ENCODE measurements around the gene TTC39A.
A peak's percentile ranks its signal among the peaks of the same experiment; 100 is the strongest.

Gene TTC39A

DNA sequence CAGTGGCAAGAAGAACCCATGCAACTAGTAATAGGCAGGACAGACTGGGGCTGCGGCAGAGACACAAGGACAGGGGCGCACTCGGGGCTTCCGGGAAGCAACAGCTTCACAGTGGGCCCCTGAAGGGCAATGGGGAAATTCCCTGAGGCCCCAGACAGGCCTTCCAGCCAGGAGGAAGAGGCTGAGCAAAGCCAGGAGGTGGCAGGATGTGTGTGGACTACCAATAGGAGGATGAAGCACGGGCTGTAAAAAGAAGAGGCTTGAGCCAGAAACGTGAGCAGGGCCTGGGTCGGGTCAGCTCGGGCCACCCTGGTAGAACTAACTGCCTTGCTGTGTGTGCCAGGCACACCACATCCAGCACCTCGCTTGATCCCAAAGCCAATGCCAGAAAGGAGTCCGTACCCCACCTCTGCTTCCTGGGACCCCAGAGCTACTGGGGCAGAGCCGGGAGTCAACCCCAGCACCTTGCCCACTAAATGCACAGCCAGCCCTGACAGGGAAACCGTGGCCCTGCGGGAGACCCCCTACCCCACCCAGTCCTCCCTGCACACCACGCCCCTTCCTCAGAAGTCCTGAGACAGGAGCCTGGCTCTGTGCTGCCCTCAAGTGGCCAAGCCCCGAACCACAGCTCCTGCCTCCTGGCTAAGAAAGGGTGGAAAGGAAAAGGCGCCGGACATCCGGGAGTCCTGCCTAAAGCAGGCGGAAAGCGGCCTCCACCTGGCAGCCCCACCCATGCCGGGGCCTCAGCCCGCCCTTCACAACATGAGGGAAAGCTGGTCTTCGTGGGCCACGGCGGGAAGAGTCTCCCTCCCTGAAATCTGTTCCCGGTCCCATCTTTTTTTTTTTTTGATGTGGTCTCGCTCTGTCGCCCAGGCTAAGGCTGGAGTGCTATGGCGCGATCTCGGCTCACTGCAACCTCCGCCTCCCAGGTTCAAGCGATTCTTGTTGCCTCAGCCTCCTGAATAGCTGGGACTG, 33.7 kb downstream of the TTC39A start:
- peaks cover 17% of the 10 kb centered on the region for H3K4me1 ChIP-seq (ENCODE audit: insufficient read depth, insufficient read length)
- H3K27me3 ChIP-seq (ENCODE audit: insufficient read depth, insufficient read length), result no peaks in the 10 kb centered on the region
- TF ChIP-seq YY1 (IDR thresholded peaks at IDR 0.05; ENCODE audit: insufficient read depth, insufficient read length), result no peak
- TF ChIP-seq ZNF274 (IDR thresholded peaks at IDR 0.05; ENCODE audit: low read depth, low read length), result no peak
- TF ChIP-seq SUZ12 (IDR thresholded peaks at IDR 0.05; ENCODE audit: extremely low read depth, insufficient read depth, insufficient read length), result no peak
- H3K9ac ChIP-seq (ENCODE audit: insufficient read length, low read depth), result peak overlapping the region; percentile 39
- DNase-seq (ENCODE audit: low read depth, low spot score), result peak; percentile 92
- peaks cover 12% of the 10 kb centered on the region; the same call in 1 of the 2 replicates for H3K9me3 ChIP-seq (ENCODE audit: insufficient read depth, low read length)
- H3K36me3 ChIP-seq (ENCODE audit: insufficient read depth, insufficient read length, low read length), result no peaks in the 10 kb centered on the region
- H3K4me3 ChIP-seq (ENCODE audit: insufficient read length, low read depth), result no peak overlapping the region

- DNase-seq (ENCODE audit: low read depth, low spot score), result no peak
- no peak for TF ChIP-seq YY1 (IDR thresholded peaks at IDR 0.05; ENCODE audit: insufficient read depth, insufficient read length)
- TF ChIP-seq ZNF274 (IDR thresholded peaks at IDR 0.05; ENCODE audit: low read depth, low read length), result no peak
- TF ChIP-seq SUZ12 (IDR thresholded peaks at IDR 0.05; ENCODE audit: extremely low read depth, insufficient read depth, insufficient read length), result no peak
- H3K9ac ChIP-seq (ENCODE audit: insufficient read length, low read depth), result no peak overlapping the region
These were observed 34.4 kb downstream of the TTC39A start for GRCh38 chr1:51295926-51296325.

GRCh38 chr1:51294566-51295184, 35.7 kb downstream of the TTC39A start:
- Histone ChIP-seq H3K4me3 (ENCODE audit: insufficient read length, low read depth) (no peak overlapping the region), H3K9me3 (ENCODE audit: insufficient read depth, low read length) (peaks cover 12% of the 10 kb centered on the region; the same call in 1 of the 2 replicates), H3K4me1 (ENCODE audit: insufficient read depth, insufficient read length) (peaks cover 17% of the 10 kb centered on the region), H3K27me3 (ENCODE audit: insufficient read depth, insufficient read length) (no peaks in the 10 kb centered on the region), H3K9ac (ENCODE audit: insufficient read length, low read depth) (no peak overlapping the region), H3K36me3 (ENCODE audit: insufficient read depth, insufficient read length, low read length) (no peaks in the 10 kb centered on the region)
- TF ChIP-seq ZNF274 (IDR thresholded peaks at IDR 0.05; ENCODE audit: low read depth, low read length) (no peak), SUZ12 (IDR thresholded peaks at IDR 0.05; ENCODE audit: extremely low read depth, insufficient read depth, insufficient read length) (no peak), YY1 (IDR thresholded peaks at IDR 0.05; ENCODE audit: insufficient read depth, insufficient read length) (no peak)
- no peak for DNase-seq (ENCODE audit: low read depth, low spot score)

More at GRCh38 chr1:51295926-51296325, 34.4 kb downstream of the TTC39A start:
- H3K4me1 ChIP-seq (ENCODE audit: insufficient read depth, insufficient read length), result peaks cover 17% of the 10 kb centered on the region
- no peaks in the 10 kb centered on the region for H3K36me3 ChIP-seq (ENCODE audit: insufficient read depth, insufficient read length, low read length)
- no peak overlapping the region for H3K4me3 ChIP-seq (ENCODE audit: insufficient read length, low read depth)
- H3K9me3 ChIP-seq (ENCODE audit: insufficient read depth, low read length), result peaks cover 12% of the 10 kb centered on the region; the same call in 1 of the 2 replicates
- no peaks in the 10 kb centered on the region for H3K27me3 ChIP-seq (ENCODE audit: insufficient read depth, insufficient read length)

DNA sequence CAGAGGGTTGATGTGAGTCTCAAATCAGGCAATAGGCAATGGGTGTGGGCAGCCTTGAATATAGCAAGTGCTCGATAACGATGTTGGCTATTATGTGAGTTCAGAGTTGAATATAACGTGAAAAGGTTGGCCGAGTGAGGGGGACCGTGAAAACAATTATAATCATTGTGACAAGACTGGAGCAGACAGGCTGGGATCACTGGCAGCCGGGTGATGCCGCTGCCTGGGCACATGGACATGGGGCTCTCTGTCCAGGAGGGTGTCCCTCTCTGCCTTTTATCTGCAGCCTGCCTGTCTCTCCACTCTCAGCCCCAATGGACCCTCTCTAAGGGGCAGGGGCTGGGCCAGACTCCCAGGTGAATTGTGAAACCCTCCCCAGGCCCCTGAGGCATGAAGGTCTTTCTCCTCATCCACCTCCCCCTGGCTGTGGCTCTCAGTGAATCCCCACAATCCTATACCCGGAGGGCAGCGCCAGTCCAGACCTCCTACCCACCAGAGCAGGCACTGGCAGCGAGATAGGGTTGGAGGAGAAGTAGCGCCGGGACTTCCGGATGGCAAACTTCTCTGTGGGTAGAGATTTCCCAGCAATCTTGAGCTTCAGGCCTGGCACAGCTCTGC, 36.4 kb downstream of the TTC39A start:
- Histone ChIP-seq H3K4me1 (ENCODE audit: insufficient read depth, insufficient read length) (peaks cover 17% of the 10 kb centered on the region), H3K9me3 (ENCODE audit: insufficient read depth, low read length) (peaks cover 6% of the 10 kb centered on the region; the same call in 1 of the 2 replicates), H3K36me3 (ENCODE audit: insufficient read depth, insufficient read length, low read length) (no peaks in the 10 kb centered on the region), H3K9ac (ENCODE audit: insufficient read length, low read depth) (no peak overlapping the region), H3K27me3 (ENCODE audit: insufficient read depth, insufficient read length) (no peaks in the 10 kb centered on the region), H3K4me3 (ENCODE audit: insufficient read length, low read depth) (no peak overlapping the region)
- DNase-seq (ENCODE audit: low read depth, low spot score), result no peak
- TF ChIP-seq SUZ12 (IDR thresholded peaks at IDR 0.05; ENCODE audit: extremely low read depth, insufficient read depth, insufficient read length) (no peak), ZNF274 (IDR thresholded peaks at IDR 0.05; ENCODE audit: low read depth, low read length) (no peak), YY1 (IDR thresholded peaks at IDR 0.05; ENCODE audit: insufficient read depth, insufficient read length) (no peak)

DNA sequence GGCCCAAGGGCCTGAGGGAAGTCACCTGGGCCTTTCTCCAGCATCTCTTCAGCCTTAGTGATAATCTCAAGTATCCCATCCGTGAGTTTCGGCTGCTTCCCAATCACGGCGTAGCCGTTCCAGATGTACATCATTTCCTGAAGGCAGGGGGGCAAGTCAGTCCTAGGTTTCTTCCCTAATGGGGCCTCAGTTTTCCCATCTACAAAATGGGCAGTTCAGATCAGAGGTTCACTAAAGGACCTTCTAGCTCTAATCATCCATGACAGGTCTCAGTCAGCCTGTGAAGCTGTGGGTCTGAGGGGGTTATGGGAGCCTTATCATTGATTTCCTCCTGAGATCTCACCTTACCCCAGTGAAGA, 39.9 kb downstream of the TTC39A start:
- Histone ChIP-seq H3K9ac (ENCODE audit: insufficient read length, low read depth) (no peak overlapping the region), H3K4me3 (ENCODE audit: insufficient read length, low read depth) (no peak overlapping the region), H3K36me3 (ENCODE audit: insufficient read depth, insufficient read length, low read length) (no peaks in the 10 kb centered on the region), H3K27me3 (ENCODE audit: insufficient read depth, insufficient read length) (no peaks in the 10 kb centered on the region), H3K9me3 (ENCODE audit: insufficient read depth, low read length) (no peaks in the 10 kb centered on the region), H3K4me1 (ENCODE audit: insufficient read depth, insufficient read length) (no peaks in the 10 kb centered on the region)
- TF ChIP-seq SUZ12 (IDR thresholded peaks at IDR 0.05; ENCODE audit: extremely low read depth, insufficient read depth, insufficient read length), result no peak
- no peak for DNase-seq (ENCODE audit: low read depth, low spot score)

GRCh38 chr1:51289676-51290488, 40.5 kb downstream of the TTC39A start:
- DNase-seq (ENCODE audit: low read depth, low spot score), result no peak
- Histone ChIP-seq H3K4me3 (ENCODE audit: insufficient read length, low read depth) (no peak overlapping the region), H3K27me3 (ENCODE audit: insufficient read depth, insufficient read length) (no peaks in the 10 kb centered on the region), H3K9ac (ENCODE audit: insufficient read length, low read depth) (no peak overlapping the region), H3K4me1 (ENCODE audit: insufficient read depth, insufficient read length) (no peaks in the 10 kb centered on the region), H3K9me3 (ENCODE audit: insufficient read depth, low read length) (no peaks in the 10 kb centered on the region), H3K36me3 (ENCODE audit: insufficient read depth, insufficient read length, low read length) (no peaks in the 10 kb centered on the region)
- TF ChIP-seq YY1 (IDR thresholded peaks at IDR 0.05; ENCODE audit: insufficient read depth, insufficient read length), result no peak
- no peak for TF ChIP-seq SUZ12 (IDR thresholded peaks at IDR 0.05; ENCODE audit: extremely low read depth, insufficient read depth, insufficient read length)
- TF ChIP-seq ZNF274 (IDR thresholded peaks at IDR 0.05; ENCODE audit: low read depth, low read length), result no peak

Data from NT2/D1 (cell line).